GM19025 (cell line): ENCODE measurements around the gene EYA2.

ENCODE experiments used
- ATAC-seq: cut with Tn5 transposase; IDR thresholded peaks from one replicate; pipeline ENCODE4 v1.9.1; 2021; ENCODE audit warnings: mild to moderate bottlenecking, low read depth, moderate library complexity; ENCODE audit not compliant: unreplicated experiment

The EYA2 gene

DNA sequence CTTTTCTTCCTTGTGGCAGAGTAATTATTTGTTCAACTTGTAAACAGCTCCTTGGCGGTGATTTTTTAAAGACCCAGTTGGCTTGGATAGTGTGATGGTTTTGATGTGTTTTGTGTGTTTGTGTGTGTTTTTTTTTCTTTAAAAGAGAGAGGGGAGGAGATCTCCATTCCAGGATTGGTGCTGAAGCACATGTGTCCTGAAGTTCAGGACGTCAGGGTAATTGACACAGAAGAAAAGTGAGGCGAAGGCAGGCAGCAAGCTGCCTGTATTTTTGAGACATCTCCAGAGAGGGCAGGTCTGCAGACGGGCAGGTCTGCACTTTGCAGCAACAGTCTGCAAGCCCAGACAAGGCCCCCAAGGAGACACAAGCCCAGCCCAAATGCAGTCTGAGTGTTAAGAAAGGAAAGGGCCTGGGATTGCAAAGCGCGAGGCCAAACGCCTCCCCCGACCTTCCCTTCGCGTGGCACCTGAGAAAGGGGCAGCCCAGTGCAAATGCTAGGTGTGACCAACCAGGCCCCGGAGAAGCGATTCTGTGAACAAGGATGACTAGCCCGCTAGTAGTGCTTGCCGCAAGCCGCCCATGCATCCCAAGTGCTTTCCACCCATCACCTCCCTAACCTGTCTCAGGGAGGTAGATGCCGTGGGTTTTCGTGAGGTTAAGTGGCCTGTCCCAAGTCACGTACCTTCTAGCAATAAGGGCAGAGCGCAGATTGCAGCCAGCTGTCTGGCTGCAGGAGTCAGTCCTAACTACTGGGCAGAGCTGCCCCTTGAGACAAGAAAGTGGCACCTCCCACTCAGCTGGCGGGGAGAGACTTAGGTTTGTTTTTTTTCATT, 231.3 kb downstream of the EYA2 start:
- no peak for ATAC-seq

DNA sequence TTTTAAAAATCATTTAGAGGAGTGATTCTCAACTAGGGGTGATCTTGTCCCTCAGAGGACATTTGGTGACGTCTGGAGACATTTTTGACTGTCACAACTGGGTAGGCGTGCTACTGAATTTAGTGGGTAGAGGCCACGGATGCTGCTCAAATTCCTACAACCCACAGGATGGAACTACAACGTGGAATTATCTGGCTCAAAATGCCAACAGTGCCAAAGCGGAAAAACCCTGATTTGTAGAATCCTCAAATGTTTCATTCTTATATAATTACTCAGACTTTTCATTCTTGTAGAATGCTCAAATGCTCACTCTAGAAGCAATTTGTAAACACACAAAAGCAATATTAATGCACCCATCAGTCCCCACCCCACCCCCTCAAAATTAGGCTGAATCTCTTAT, 232.1 kb downstream of the EYA2 start:
- ATAC-seq, result no peak

DNA sequence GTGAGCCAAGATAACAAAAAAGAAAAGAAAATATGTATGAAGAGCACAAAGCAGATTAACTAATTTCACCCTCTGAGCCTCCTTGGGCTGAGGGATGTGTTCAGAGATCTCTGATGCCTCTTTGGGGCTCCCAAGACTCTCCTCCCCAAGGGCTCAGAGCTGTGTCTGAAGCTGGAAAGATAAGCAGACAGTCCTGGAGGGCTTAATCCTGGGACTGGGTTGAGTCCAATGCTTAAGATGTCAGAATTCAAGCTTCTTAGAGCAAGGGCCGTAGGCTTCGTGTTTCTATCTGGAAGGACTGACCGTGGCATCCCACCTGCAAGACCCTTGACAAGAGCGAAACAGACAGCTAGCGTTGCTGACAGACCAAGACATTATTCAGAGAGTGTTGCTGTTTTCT, 232.9 kb downstream of the EYA2 start:
- no peak for ATAC-seq

DNA sequence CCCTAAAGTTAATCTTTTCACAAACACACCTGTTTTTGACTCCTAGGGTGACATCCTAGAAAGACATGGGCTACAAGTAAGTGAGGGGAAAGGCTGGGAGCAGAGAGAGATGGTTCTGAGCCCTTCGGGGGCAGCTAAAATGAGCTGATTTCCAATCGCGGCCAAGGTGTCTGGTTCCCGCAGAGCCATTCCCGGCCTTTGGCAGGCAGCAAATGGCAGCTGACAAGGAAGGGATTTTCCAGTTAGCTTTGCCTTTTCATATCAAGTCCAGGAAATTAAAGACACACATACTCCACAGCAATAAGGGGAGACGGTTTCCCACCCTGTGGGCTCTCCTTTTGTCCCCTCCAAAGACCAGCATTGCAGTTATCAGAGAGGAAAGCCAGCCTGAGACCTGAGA, 233.4 kb downstream of the EYA2 start:
- no peak for ATAC-seq

DNA sequence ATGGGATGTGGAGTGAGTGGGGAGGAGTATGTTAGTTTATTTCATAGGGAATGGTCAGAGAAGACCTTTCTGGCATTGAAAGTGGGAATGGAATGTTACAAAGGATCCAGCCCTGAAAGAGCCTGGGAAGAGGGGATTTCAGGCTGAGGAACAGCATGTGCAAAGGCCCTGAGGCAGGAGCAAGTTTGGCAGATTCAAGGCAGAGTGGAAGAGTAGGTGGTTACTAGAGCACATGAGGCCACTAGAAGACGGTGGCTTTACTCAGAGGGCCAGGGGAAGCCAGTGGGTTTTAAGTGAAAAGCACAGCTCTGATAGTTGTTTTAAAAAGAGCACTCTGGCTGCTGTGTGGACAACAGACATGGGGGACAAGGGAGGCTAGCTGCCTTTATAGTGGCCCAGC, 234.7 kb downstream of the EYA2 start:
- ATAC-seq, result no peak

DNA sequence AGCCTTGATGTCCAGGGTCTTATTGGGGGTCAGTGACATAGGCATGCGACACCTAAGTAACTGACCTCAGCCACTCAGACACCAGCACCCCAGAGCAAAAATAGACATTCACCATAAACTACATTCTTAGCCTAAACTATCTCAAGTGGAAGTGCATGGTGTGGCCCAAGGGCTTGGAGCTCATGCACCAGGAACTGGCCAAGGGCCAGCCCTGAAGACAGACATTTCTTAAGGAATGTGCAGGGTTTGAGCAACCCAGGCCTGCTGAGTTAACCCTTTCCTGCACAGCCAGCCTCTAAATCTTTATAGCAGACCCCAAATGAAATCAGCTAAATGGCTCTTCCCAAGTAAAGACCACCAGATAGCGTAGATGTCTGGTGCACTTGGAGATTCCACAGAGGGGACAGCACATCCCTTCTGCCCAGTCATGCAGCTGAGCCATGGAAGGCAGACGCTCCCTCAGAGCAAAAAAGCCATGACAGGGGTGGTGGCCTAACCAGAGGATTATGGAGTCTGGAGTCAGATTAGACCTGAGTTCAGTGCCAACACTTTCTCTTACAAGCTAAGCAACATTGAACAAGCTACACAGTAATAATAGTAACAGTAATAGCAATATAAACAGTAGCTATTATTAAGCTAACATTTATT, 239.3 kb downstream of the EYA2 start:
- ATAC-seq, result no peak

DNA sequence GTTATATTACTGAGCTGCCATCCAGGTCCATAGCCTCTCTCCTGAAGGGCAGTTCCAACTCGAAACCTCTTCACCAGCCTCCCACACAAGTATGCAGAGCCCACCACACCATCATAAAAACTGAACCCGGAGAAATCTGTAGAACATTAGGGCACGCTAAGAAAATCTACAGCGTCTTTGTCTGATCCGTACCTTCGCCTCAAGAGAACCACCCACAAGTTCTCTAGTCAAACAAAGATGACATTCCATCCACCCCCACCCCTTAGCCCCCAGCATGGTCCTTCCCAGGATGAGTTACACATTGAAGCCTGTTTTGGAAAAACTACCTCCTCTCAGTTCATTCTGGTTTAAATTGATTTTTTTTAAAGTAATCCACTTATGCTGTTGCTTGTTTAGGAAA, 242.1 kb downstream of the EYA2 start:
- no peak for ATAC-seq

DNA sequence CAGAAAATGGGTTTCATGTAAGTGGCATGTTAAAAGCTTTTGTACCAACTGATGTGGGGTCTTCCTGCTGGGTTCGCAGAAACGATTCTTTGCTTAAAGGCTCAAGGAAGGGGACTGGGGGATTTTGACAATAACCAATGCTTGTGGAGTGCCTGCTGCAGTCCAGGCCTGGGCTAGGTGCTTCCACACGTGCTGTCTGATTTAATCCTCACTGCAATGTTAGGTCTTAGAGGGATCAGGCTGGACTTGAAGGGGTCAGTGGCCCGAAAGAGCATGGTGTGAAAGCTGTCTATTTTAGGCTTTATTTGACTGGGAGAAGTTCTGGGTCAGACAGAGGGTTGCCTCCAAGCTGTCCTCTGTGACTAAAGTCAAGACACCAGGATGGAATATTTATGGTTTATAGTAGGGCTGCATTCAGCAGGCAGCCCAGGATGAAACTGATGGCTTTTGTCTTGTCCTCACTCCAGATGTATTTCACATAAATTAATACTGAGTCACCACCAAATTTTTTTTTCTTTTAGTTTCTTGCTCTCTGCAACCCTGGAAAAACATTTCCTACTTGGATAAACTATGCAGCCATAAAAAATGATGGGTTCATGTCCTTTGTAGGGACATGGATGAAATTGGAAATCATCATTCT, 242.7 kb downstream of the EYA2 start:
- no peak for ATAC-seq

DNA sequence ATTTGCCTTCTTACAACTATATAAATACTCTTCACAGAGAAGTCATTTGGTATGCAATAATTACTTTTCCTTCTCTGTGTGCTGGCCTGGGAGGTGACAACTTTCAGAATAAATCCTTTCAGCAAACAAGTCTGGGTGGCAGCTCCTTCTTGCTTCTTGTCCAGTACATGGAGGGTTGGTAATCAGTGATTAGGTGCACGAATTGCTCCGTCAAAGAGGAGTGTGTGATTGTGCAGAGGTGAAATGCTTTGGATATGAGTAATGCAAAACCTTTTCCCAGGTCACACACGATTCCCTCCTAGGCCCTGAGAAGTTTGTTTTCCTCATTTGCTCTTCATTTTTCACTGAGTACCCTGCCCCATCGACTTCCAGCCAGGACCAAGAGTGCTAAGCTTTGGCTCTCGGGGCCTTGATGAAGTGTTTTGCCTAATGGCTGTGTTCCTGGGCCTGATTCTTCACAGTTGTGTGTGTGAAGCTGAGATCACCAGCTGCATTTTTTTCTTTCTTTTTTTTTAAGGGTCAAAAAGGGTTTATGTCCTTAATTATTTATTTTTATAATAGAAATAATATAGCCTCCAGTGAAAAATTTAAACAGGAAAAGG, 245.4 kb downstream of the EYA2 start:
- no peak for ATAC-seq

DNA sequence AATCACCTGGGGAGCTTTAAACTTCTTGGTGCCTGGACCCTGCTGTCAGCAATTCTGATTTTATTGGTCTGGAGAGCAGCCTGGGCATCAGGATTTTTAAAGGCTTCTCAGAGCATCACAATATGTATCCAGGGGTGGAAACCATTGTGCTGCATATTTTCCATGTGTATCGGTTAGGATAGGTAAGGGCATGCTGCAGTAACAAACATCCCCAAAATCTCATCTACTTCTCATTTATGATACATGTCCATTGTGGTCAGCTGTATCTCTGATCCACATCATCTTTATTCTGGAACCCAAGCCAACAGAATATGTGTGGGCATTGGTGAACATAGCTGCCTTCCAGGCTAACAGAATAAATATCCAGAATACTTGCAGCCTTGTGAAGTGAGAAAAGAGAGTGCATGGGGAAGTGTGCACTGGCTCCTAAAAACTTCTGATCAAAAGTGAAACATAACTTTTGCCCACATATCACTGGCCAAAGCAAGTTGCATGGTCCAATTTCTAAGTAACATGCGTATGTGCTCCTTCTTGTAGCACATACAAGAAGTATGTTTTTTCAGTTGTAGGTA, 246.8 kb downstream of the EYA2 start:
- ATAC-seq, result no peak

DNA sequence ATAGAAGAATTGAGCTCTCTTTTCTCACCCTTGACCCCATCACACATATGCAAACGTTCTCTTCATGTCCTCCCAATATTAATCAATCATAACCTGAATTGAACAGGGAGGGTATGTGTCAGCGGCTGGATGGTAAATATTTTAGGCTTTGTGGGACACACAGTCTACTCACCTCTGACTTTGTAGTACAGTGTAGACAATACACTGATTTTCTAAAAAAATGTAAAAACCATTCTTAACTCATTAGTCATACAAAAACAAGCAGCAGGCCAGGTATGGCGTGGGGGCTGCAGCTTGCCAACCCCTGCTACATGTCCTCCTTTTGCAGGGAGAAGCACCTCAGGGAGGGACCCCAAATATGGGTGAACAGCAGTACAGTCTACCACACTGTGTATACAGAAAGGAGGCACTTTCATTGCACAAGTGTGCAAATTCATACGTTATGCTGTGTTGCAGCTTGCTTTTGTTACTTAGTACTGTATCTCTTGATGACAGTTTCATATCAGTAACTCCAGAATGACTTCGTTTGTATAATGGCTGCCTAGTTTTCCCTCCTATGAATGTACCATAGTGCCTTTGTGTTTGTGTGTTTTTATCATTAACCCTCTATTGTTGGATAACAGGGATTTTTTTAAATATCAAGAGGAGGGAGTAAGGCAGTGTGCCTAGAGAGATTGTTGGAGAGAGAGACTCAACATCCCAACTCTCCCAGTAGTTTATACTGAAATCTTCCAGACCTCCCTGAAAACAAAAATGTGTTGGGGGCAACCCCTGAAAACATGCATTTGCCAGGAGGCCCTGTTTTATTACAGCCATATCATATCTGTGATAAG, 247.5 kb downstream of the EYA2 start:
- no peak for ATAC-seq

DNA sequence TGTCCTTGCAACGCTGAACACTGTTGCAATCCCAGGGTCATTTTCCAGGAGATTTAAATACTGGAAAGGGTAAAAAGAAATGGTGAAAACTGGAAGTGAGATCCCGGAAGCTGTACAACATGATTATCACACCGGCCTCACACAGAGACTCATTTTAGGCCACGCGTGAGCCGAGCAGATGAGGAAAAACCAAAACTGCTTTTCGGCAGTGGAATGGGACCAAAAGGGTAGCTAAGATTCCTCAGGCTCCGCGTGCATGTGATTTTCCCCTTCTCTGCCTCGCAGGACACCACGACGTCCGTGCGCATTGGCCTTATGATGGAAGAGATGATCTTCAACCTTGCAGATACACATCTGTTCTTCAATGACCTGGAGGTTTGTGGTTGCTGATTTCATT, 248.1 kb downstream of the EYA2 start:
- ATAC-seq, result no peak

DNA sequence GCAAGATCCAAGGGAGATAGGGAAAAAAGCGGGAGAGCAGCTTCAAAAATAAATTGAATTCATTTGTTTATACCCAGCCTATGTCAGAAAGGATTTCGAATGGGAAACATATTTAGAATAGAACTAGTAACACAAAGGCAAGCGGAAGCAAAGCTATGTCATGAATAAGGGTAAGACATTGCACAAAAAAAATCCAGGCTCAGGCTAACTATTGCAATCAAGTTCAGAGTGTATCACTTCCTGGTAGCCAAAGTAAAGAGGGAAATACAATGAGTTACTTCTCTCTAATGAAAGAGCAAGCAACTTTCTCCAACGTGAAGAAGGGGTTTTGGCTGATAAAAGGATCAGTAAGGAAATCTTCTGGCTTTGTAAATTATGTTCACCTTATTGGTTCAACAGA, 249.0 kb downstream of the EYA2 start:
- ATAC-seq, result no peak

DNA sequence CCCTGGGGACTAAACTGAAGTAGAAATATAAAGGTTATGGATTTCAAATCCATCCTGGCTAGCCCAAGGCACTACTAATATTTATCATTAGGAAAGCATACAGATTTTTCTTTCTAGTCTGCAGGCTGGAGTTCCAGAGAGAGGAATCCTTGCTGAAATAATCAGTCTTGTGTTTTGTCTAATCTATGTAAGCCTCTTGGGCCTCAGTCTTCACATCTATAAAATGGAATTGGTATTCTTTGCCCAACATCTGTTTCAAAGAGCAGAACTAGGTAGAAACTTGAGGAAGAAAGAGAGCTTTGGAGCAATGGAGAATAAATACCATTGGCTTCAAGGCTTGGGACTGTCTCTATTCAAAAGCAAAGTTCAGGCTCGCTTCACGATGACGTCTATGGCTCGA, 249.8 kb downstream of the EYA2 start:
- no peak for ATAC-seq

DNA sequence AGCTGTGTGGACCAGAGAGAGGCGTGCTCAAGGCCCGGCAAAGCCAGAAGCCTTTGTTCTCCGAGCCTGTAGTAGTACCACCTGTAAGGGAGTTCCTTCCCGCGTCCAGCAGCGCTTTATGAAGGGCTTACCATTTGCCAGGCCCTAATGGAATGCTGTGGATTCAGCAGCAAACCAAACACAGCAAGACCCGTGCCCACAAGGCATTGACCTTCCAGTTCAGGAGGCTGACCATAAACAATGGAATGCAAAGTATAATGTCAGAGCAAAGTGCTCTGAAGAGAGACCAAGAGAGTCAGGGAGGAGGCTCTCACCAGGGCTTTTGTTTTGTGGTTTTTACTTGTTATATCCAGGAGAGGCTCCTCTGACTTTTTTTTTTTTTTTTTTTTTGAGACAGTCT, 252.0 kb downstream of the EYA2 start:
- ATAC-seq, result no peak

DNA sequence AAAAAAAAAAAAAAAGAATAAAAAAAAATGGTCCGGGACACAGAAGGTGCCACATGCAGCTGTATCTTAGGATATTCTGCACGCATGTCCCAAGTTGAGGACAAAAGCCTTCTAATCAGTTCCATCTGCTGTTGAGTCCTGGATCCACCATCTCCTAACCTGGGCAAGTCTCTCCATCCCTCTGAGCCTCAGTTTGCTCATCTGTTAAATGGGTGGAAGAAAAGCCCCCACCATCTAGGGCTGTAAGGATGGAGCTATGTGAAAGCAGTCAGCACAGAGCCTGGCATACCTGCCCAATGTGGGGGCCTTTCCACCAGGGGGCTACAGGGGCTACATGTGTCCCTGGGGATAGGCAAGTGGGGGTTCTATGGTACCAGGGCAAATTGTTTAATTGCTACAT, 253.4 kb downstream of the EYA2 start:
- ATAC-seq, result no peak

DNA sequence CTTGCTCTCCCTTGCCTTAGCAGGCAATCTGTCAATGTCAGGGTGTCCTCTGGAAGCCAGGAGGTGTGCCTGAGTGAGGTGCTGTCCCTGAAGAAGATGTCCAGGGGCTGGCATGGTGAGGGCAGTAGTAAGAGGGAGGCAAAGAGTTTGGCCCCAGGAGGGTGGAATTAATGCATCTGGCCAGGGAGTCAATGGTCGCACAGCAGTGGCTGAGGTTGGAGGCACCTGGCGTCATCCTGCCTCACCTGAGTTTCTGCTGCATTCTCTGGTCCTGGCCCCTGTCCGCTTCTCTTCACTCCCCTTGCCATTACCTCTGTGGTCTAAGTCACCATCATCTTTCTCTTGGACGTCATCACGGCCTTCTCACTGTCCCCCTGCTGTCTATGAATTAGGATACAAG, 255.3 kb downstream of the EYA2 start:
- no peak for ATAC-seq

DNA sequence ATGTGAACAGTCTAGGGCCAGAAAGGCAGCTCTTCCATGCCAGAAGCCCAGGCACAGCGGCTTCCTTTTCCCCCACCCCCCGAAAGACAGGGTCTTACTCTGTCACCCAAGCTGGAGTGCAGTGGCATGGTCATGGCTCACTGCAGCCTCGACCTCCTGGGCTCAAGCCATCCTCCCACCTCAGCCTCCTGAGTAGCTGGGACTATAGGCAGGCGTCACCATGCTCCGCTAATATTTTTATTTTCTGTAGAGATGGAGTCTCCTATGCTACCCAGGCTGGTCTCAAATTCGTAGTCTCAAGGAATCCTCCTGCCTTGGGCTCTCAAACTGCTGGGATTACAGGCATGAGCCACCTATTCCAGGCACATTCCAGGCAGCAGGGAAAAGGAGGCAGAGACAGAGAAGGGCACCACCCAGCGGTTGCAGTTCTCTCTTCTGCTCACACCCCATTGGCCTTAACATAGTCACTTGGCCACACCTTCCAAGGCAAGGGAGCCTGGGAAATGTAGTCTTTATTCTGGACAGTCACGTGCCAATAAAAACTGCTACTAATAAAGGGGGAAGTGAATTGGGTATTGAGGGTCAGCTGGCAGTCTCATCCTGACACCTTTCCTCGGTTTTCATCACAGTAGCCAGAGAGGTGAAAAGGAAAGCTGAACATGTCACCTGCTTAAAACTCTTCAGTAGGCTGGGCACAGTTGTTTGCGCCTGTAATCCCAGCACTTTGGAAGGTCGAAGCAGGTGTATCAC, 255.9 kb downstream of the EYA2 start:
- ATAC-seq, result no peak

DNA sequence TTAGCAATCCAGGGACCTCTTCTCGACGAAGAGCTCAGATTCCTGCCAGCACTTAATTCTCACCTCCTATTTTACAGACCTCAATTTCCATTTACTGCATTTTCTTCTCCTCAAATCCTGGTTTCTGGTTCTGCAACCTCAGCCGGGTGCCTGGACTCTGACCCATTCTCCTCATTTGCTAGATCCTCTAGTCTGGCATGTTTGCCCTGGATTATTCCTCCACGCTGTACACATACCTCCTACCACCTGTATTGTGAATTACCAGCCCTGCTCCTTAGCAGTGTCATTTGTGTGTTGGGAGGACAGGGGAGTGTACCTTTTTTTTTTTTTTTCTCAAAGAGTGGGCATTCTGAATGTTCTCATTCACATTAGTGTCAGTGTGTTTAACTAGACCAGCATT, 257.4 kb downstream of the EYA2 start:
- no peak for ATAC-seq

DNA sequence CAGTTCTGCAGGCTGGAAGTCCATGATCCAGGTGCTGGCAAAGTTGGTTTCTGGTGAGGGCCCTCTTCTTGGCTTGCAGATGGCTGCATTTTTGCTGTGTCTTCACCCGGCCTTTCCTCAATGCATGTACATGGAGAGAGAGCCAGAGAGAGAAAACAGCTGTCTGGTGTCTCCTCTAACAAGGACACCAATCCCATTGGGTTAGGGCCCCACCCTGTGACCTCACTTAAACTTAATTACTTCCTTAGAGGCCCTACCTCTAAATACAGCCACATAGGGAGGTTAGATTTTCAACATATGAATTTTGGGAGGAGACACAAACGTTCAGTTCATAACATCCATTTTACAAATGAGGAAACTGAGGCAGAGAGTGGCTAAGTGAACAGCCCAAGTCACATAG, 259.4 kb downstream of the EYA2 start:
- no peak for ATAC-seq
